HG02759 (cell line): ENCODE results near the gene SIRT7.

Experiments used
- ATAC-seq: cut with Tn5 transposase; IDR thresholded peaks from one replicate; pipeline ENCODE4 v1.9.1; 2021; ENCODE audit warnings: mild to moderate bottlenecking, moderate library complexity; ENCODE audit not compliant: unreplicated experiment

SIRT7 gene

DNA sequence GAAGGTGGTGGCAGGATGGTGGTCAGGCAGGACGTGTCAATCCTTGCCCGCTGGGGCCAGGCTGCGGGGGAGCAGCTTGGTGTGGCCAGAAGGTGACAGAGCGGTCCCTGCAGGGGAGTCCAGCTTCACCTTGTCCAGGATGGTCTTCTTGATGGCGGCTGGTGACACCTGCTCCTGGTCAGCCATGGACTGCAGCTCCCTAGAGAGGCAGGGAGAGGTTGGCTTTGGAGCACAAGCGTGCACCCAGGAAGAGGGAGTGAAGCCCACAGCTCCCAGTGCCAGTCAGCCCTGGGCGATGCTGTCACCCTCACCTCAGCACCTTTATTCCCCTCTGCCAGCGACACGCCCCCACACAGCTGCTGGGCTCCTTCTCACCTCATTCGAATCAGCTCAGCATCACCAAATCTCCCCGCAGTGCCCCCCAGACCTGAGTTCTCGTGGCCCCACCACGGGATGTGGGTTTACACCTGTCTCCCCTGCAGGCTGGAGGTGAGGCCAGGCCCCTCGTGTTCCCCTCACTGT is 15.3 kb upstream of the SIRT7 start:
- no peak for ATAC-seq

DNA sequence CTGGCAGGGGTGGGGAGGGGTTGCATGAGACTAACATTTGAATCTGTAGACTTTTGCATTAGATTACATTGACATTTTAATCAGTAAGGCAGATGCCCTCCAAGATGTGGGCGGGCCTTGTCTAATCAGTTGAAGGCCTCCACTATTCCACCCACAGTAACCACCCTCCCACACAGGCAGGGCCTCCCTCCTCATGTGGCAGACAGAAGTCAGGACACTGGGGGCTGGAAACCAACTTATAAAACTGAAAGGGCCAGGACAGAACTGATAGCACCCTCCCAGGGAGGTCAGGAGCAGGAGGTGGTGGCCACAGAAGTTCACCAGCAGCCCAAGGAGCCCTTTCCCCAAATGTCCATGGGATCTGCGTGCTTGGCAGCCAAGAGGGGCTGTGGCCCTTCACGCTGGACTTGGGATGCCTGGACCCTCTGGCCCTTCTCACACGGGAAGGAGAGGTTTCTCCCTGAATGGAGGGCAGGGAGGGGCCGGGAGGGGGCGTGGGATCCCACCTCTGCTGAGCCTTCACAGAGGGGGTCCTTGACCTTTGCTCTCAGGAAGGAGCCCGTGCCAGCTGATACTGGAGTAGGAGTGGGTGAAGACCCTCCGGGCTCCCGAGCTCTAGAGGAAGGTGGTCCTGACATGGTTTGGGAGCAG is 14.5 kb upstream of the SIRT7 start:
- no peak for ATAC-seq

DNA sequence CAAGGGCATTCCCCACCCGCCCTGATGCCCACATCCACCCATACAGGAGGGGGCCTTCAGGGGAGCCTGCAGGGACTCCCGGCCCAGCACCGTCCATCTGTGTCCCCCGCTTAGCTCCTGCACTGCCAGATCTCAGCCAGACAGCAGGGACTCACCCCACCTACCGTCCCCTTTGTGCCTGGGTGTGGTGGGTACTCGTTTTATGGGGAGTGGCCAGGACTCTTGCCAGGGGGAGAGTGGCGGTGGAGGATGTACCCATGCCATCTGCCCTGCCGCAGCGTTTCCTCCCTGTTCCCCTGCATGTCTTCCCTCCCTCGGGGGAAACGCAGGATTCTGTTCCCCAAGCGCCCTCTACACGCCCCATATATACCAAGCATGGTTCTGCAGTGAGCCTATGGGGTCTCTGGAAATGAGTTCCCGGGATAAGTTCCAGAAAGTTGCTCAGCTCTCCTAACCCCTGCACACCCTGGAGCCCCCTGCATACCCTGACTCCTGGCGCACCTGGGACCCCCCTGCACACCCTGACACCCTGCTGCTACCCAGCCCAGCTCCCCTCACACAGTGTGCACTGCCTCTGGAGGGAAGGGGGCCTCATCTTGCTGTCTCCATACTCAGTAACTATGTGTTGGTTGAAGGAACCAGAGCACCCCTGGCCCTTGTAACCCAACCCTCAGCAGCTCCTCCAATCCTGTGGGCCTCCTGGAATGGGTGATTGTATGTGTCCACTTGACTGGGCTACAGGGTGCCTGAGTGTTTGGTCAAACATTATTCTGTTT is 13.8 kb upstream of the SIRT7 start:
- ATAC-seq = no peak

DNA sequence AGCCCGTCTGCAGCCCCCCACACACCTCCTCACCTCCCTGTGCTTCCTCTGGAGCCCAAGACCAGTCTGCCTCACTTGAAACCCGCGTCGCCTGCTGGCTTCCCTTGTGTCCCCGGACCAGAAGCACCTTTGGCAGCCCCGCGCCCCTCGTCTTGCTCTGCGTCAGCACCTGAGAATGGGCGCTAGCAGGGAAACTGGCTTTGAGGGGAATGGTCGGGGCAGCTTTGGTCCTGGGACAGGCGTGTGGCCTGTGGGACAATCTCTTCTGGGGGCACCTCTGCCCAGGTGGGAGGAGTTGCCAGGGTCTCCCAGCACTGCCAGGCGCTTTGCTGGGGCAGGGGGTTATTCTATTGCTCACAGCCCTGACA is 13.2 kb upstream of the SIRT7 start:
- no peak for ATAC-seq

DNA sequence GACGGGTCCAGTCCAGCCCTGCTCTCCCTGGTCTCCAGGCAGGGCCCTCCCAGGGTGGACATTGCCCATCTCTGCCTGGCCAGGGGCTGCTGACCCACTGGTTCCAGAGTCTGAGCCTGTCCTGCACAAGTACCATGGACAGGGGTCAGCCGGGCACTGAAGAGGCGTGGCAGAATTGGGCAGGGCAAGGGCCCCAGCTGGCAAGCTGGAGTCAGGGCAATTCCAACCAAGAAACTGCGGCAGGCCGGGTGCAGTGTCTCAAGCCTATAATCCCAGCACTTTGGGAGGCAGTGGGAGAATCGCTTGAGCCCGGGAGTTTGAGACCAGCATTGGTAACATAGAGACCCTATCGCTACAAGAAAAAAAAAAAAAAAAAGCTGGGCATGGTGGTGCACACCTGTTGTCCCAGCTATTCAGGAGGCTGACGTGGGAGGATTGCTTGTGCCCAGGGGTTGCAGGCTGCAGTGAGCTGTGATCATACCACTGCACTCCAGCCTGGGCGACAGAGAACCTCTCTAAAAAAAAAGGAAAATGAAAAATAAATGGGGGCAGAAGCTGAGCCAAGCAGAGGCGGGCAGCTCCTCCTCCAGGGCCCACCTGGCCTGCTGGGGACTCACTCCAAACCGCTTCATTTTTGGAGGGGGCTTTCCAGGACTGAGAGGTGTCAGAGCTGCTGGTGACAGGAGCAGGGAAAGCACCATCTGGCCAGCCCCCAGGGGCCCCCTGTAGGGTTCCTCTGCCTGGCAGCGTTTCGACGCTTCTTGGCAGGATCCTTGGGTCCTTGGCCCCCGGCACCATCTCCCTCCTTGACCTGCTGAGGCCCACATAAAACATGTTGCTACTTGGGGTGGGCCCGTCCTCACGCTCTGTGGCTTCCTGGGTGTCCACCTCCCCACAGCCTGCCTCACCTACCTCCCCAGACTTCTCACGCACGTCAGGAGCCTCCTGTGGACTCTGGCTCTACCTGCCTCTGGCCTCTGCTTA is 12.5 kb upstream of the SIRT7 start:
- ATAC-seq = no peak

DNA sequence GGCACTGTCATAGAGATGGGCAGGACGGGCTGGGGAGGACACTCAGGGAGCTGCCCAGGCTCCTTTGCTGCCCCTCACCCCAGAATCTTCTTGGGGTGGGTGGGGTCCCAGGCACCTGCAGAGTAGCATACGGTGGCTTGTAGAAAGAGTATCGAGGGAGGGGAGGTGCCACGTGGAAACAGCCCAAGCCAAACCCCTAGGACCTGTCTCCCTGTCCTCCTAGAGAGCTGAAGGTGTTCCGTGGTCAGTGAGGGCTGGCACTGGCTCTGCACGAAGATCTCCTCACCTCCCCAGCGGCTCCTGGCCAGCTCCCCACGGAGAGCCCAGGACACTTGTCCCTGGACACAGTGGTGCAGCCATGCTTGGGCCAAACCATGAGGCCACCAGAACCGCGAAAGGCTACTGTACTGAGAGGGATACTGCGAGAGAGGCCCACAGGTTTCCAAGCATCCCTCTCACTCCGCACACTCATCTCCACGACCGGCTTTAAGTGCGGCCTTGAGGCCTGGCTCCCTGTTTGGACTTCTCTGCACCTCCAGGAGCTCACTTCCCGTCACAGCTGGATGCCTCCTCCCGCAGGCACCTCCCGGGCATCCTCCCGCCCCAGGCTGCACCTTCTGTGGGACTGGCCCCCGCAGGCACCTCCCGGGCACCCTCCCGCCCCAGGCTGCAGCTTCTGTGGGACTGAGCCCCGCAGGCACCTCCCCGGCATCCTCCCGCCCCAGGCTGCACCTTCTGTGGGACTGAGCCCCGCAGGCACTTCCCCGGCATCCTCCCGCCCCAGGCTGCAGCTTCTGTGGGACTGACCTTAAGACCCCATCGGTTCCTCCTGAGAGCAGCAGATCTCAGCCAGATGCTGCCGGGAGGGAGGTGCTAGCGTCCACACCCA is 11.5 kb upstream of the SIRT7 start:
- ATAC-seq = no peak

DNA sequence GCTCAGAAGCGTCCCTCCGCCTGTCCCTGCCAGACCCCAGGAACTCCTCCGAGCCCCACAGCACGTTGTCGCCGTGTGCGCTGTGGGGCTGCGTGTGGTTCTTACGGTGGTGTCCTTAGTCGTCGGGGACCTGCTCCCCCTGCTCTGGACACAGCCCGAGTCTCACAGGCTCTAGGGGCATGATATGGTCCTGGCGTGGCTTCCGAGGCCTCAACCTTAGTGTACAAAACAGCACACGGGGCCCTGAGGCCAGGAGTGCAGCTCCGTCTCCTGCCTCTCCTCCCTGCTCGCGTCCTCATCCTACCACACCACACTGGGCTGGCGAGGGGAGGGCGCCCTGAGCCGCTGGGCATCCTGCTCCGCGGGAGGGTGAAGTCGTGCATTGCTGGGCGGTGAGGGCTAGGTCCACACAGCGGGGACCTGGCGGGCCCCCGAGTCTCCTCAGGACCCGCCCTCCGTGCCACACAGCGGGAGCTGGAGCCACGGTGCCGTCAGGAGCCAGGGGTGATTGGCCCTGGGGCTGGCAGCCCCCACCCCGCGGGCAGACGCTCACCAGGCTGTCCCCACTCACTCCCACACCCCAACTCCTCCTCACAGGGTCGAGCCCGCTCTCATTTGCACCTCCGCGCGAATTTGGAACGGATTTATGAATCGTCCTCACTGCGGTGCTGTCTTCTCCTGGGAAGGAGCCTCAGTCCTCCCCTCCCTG is 10.7 kb upstream of the SIRT7 start:
- ATAC-seq = no peak

DNA sequence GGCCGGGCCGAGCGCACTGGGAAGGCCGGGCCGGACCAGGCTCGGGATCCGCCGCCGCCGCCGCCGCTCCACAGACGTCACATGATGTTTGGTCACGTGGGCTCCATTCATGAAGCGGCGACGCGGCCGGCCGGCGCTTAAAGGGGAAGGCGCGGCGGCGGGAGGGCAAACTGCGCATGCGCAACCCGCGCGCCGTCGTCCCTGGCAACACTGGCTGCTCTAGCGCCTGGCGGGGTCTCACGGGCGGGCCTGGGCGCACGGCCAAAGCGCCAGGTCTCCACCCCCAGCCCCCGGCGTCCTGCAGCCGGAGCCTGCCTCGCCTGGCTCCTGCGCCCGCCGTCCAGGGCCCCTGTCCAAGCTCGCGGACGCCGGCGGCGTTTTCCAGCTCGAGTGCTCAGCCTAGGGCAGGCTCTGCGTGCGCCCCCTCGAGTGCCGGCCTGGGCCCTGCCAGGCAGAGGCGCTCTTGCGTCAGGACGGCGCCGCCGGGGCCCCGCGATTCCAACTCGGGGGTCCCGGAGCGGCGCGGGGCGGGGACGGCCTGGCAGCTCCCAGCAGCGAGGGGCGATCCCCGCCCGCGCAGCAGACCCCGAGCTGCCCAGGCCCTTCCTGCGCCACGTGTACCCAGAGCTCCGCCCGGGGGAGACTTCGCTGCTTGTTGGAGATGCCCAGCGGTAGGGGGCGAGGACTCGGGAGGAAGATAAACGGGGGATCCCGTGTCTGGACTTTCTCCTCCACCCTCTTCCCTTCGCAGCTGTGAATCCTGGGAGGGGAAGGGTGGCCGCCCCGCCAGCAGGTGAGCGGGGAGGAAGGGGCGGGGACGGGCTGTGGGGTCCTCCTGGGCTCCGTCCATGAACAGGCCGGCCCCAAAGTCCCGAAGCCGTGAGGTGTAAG is 9.9 kb upstream of the SIRT7 start, which contains the start of gene MAFG:
Gene MAFG (minus strand): TSS at position 83 of the 891 bp plus-strand sequence. CDS start 4,550 bp downstream, outside the sequence.
- ATAC-seq = peak; percentile 62

DNA sequence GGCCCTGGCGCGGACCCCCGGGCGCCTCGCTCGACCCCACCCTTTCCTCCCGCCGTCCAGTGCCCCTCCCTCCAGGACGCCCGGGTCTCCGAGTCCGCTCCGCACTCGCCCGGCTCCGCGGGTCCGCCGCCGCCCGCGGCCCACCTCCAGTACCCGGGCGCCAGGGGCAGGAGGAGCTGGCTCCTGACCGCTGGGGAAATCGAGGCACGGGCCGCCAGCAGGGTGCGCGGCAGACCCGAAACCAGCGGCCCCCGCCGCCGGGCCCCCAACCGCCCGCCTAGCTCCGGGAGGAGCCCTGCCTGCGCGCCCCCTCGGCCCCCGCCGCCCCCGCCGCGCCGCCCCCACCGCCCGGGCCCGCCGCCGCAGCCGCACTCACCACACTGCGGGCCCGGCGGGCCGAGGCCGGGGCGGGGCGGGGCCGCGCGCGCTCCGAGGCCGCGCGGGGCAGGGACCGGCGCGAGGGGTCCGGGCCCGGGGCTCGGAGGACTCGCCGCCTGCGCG is 9.2 kb upstream of the SIRT7 start:
- peak; percentile 22 for ATAC-seq

DNA sequence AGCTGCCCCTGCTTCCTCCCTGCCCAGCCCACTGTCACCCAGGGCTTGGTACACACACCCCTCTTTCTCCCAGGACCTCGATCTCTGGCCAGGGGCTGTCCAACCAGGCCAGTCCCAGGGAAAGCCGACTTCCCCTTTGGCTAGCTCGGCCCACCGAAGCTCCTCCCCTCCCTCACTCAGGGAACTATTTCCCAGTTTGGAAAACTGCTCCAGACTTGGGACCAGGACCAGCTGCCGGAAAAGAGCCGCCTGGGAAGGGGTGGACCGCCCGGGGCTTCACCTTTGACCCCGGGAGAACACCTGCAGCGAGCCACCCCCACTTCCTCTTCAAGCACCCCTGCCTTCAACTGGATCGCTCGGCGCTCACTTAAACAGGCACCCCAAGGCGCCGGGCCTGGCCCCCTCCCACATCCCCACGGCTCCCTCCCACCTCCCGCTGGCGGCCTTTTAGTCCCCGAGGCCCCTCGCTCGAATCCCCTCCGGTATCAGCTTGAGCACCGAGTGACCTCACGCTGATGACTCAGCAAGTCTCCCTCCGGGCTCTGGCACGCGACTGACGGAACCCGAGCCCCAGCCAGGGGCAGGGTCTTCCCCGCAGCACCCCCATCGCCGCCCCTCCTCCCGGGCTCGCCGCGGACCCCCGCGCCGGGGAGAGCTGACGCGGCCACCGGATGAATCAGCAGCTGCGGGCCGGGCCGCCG is 8.6 kb upstream of the SIRT7 start:
- peak; percentile 21 for ATAC-seq

DNA sequence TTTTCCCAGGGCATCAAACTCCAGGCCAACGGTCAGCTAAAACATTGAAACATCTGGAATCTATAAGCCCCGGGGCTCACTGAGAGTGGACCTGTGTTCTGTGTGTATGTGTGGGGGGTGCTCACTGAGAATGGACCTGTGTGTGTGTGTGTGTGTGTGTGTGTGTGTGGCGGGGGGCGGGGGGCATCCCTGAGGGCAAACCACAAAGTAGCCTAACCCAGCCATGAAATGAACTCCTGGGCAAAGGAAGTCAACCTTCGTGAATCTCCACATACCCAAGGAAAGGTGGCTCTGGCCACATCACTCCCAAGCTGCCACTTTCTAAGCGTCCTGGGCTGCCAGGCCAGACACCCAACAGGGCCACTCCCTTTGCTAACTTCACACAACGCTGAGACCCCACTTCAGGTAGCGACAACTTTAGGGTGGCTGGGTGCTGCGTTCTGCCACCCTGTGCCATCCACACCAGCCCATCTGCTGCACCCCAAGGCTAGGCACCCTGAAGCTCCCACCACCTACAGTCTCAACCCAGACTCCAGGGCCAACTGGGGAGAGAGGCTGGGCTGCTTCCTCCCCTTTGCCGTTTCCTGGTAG is 8.0 kb upstream of the SIRT7 start:
- no peak for ATAC-seq

DNA sequence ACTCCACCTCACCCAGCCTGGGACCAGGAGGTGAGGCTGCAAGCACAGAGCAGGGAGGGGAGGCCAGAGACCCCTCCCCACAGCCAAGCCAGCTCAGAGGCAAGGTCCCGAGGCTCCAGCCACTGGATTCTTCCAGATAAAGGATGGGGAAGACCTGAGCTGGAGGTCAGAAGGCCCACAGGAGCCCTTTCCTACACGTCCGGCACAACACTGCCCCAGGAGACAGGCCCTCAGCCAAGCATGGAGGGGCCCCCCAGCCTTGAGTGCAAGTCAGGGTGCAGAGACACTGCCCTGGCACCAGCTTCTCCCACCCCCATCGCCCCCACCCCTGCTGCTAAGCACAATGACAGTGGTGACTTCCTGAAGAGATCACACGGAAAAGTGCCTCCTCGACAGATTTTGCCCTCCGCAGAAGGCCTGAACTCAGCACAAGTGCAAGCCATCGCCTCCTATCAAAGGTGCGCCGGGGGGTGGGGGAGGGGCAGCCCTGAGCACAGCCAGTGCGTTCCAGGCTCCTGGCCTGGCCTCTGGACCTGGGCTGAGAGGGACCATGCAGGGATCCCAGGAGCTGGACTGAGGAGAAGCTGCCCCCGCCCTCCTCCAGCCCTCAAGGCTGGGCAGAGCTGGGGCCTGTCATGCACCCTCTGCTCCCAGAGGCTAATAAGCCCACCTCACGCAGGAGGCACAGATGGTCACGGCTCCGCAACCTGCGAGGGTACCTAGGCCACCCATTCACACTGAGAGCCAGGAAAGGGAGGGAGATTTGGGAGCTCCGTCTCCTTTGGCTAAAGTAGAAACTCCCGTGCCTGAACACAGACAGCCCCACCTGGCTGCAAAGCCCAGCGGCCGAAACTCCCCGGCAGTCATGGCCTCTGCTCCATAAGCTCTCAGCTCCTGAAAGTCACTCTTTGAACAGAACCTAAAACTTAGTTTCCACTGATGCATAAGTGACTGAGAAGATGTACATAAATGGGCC is 6.9 kb upstream of the SIRT7 start:
- no peak for ATAC-seq

DNA sequence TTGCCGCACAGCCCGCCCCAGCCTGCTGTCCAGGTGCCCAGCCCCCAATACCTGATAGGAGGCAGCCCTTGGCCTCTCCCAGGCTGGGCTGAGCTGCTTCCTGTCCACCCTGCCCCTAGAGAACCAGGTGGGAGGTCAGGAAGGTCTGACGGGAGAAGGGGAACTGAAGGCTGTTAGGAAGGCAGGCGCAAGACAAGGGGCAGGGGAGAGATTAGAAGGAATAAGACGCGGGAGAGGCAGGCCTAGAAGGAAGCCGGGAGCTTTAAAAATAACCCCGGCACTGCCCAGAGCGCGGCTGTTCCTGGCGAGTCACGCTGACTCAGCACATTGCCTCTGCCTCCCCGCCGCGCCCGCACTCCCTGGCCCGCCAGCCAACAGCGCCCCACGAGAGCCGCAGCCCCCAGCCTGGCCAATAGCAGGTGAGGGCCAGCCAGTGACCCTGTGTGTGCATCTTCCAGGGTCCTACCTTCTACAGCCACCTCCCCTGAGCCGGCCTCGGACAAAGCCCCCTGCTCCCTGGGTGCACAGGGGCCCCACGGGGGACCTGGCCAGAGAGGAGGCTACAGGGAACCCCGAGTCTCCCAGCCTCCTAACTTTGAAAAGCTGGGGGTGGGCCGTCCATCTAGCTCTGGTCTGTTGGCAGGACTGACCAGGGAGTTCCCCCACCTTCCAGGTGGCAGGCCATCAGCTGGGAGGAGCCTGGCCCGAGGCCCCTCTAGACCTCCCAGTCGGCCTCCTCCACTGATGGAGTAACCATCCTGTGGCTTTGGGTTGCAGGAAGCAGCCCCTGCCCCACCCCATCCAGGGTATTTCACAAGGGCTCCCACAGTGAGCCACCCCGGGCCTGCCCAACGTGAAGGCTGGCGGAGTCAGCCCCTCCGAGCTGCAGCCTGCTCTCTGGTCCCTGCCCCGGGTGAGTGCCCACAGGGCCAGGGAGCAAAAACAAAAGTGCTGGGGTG is 5.6 kb upstream of the SIRT7 start:
- ATAC-seq = no peak

DNA sequence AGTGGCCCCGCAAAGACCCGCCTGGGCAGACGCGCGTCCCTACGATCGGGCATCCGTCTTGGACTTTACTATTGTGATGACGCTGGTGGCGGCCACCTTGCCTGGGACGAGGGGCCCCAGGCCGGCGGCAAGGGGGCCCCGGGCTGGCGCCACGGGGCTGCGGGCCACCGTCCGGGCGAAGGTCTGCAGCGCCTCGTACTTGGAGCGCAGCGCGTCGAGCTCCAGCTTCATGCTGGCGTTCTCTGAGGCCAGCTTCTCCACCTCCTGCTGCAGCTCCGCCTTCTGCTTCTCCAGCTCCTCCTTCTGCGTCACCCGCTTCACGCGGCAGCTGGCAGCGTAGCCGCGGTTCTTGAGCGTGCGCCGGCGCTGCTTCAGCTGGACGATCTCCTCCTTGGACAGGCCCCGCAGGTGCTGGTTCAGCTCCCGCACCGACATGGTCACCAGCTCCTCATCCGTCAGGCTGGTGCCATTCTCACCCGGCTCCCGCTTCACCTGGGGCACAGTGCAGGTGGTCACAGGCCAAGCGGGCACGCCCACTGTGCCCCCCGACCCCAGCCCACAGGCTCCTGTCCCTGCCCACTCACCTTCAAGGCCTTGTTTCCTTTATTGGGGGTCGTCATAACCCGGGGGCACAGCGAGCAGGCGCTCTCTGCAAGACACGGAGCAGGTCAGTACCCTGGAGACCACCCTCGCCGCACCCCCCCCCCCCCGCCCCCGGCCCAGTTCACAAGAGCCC is 4.8 kb upstream of the SIRT7 start:
- ATAC-seq = no peak
